Hypothalamus (tissue), 51 donors: ENCODE data around the gene NXF2B.
"Not testable (repeated sequence)": the region's sequence is repeated elsewhere in the genome, so short reads cannot be mapped to it uniquely, and the experiment has no call there.

Source experiments
- DNase-seq, 51 donors: peaks; one replicate each; lab custom pipeline; 2025; lab: John Stamatoyannopoulos, UW

NXF2B gene

GRCh38 chrX:102439908-102440307 lies at the start of gene NXF2B:
NXF2B (minus strand) TSS chrX:102440008; CDS start chrX:102380036, 59,972 bp downstream.
- not testable (repeated sequence) for DNase-seq

- not testable (repeated sequence) for DNase-seq
Observed at GRCh38 chrX:102478765-102479164, 39.0 kb upstream of the NXF2B start.

- DNase-seq = not testable (repeated sequence)
Observed at GRCh38 chrX:102471762-102472220, 32.0 kb upstream of the NXF2B start, which contains the start of gene TCP11X2. TCP11X2 (minus strand) TSS chrX:102471812.

- not testable (repeated sequence) for DNase-seq
Observed at GRCh38 chrX:102470215-102470614, 30.4 kb upstream of the NXF2B start.

GRCh38 chrX:102458615-102459014 lies 18.8 kb upstream of the NXF2B start:
- DNase-seq = not testable (repeated sequence)

GRCh38 chrX:102414493-102414892 lies 25.3 kb downstream of the NXF2B start:
- DNase-seq = not testable (repeated sequence)

GRCh38 chrX:102345916-102346315 lies 93.9 kb downstream of the NXF2B start:
- no peak for DNase-seq

- DNase-seq = no peak
Observed at GRCh38 chrX:102341867-102342266, 97.9 kb downstream of the NXF2B start.

GRCh38 chrX:102339312-102340298 lies 100.2 kb downstream of the NXF2B start:
- no peak for DNase-seq

- no peak for DNase-seq
Observed at GRCh38 chrX:102338162-102338561, 101.6 kb downstream of the NXF2B start.
